Left lung (tissue), 10 donors: ENCODE measurements around the gene TMA7. TPM values are rescaled to one million over a fixed set of nuclear protein-coding genes. Genes with fewer than 3 reads are reported as not detected.

ENCODE experiments used
- ATAC-seq: fragments of 200-7000 bp; cut with Tn5 transposase; one replicate; pipeline ENCODE4 v1.9.1; 2020; ENCODE audit warnings: moderate library complexity
- DNase-seq, 4 donors: peaks; one replicate each; pipeline ENCODE4 v3.0.0-alpha.2; 2013 to 2020
- H3K27ac ChIP-seq, 2 donors: fragments of 200-600 bp; sonication (generic) in 1 of 2; one replicate each; pipeline versions ENCODE4 v1.5.0 to v1.8.0; 2020 to 2021
- H3K27me3 ChIP-seq, 2 donors: fragments of 200-600 bp; sonication (generic) in 1 of 2; one replicate each; pipeline versions ENCODE4 v1.5.0 to v1.8.0; 2020 to 2021
- H3K36me3 ChIP-seq, 2 donors: fragments of 200-600 bp; sonication (generic) in 1 of 2; one replicate each; pipeline versions ENCODE4 v1.5.0 to v1.8.0; 2020 to 2021
- H3K4me1 ChIP-seq, 2 donors: fragments of 200-600 bp; one replicate each; pipeline ENCODE4 v1.8.0; 2021
- H3K4me3 ChIP-seq, 2 donors: fragments of 200-600 bp; sonication (generic) in 1 of 2; one replicate each; pipeline versions ENCODE4 v1.5.0 to v1.8.0; 2020 to 2021; ENCODE audit warnings: mild to moderate bottlenecking in 1 of 2
- H3K9me3 ChIP-seq, 2 donors: fragments of 200-600 bp; sonication (generic) in 1 of 2; one replicate each; pipeline versions ENCODE4 v1.5.0 to v1.8.0; 2020 to 2021
- intact Hi-C, 2 donors: fragments of 100-400 bp; cut with DNase I; formaldehyde crosslinking; loops; one replicate each; pipeline versions ENCODE4 v1.11.2 to v1.14.2; 2022
- polyA plus RNA-seq, 6 donors: library from polyadenylated mRNA; unstranded; fragments of 120-200 nt; gene quantifications; one replicate each; pipeline ENCODE4 v1.2.1, GENCODE V29; 2013; ENCODE audit not compliant: insufficient read length in 6 of 6
- total RNA-seq, 2 donors: library from RNA; stranded (reverse); fragmentation: NEBNext Ultra II Directional; extraction: Animal tissue kit (Norgen Biotek cat#: 25700); gene quantifications; one replicate each; pipeline ENCODE4 v1.2.1, GENCODE V29; 2021
- TF ChIP-seq, protein P1 (sequence below), 2 donors: fragments of 200-600 bp; sonication (generic) in 1 of 2; IDR thresholded peaks; one replicate each; pipeline versions ENCODE4 v1.5.0 to v1.8.0; 2021; ENCODE audit warnings: antibody characterized with exemption in 2 of 2
- donor health status: DM: no; HTN: yes; CAD: no.
- donor health status: DM: no; HTN: no; CAD: no.

The TMA7 gene
- total and polyA plus RNA-seq, 8 donors = 174 to 288 (median 253) TPM

DNA sequence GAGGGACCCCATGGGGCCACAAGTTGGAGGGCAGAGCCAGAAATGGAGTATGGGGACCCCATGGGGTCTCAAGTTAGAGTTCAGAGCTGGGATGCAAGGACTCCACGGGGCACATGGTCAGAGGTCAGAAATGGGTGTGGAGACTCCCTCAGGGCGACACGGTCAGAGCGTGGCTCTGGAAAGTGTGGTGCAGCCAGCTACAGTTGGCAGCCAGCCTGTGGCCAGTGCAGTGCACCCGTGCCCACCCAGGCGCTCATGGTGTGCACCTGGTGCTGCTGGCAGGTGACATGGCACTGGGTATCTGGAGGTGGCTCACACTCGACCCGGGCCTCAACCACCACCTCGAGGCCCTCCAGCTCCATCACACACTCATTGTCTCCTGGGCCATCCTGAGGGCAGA lies 21.4 kb upstream of the TMA7 start:
- Histone ChIP-seq H3K4me3 (no peak overlapping the region), H3K36me3 (peaks cover 0 to 63% of the 10 kb centered on the region in 2 donors), H3K4me1 (no peaks in the 10 kb centered on the region), H3K27ac (no peak overlapping the region), H3K9me3 (no peaks in the 10 kb centered on the region), H3K27me3 (no peaks in the 10 kb centered on the region)
- intact Hi-C loops = no loop called here
- TF ChIP-seq, protein P1, sequence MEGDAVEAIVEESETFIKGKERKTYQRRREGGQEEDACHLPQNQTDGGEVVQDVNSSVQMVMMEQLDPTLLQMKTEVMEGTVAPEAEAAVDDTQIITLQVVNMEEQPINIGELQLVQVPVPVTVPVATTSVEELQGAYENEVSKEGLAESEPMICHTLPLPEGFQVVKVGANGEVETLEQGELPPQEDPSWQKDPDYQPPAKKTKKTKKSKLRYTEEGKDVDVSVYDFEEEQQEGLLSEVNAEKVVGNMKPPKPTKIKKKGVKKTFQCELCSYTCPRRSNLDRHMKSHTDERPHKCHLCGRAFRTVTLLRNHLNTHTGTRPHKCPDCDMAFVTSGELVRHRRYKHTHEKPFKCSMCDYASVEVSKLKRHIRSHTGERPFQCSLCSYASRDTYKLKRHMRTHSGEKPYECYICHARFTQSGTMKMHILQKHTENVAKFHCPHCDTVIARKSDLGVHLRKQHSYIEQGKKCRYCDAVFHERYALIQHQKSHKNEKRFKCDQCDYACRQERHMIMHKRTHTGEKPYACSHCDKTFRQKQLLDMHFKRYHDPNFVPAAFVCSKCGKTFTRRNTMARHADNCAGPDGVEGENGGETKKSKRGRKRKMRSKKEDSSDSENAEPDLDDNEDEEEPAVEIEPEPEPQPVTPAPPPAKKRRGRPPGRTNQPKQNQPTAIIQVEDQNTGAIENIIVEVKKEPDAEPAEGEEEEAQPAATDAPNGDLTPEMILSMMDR (IDR thresholded peaks at IDR 0.05) = no peak
- DNase-seq (peak in 1 of 4 donors; percentile 50), ATAC-seq (no peak)

DNA sequence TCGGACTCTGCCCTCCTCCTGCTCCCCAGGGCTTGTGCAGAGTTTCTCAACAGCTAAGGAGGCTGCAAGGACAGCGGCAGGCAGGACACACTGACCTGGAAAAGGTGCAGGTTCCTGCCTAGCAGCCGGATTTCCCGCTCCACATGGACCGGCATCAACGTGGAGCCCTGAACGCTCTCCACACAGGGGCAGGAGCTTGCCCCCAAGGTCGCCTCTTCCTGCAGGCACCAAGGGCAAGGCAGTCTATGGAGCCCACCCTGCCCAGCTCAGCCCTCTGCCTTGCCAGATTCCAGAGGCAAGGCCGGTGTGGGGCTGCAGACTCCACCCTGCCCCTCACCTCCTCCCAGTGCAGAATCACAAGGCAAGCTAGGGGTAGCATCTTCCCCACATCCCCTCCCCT lies 20.9 kb upstream of the TMA7 start:
- TF ChIP-seq, protein P1 (IDR thresholded peaks at IDR 0.05) = no peak
- intact Hi-C loops = no loop called here
- ATAC-seq (no peak), DNase-seq (peak in 1 of 4 donors; percentile 35)
- Histone ChIP-seq H3K4me1 (no peaks in the 10 kb centered on the region), H3K27me3 (no peaks in the 10 kb centered on the region), H3K27ac (no peak overlapping the region), H3K4me3 (no peak overlapping the region), H3K9me3 (no peaks in the 10 kb centered on the region), H3K36me3 (peaks cover 0 to 58% of the 10 kb centered on the region in 2 donors)

DNA sequence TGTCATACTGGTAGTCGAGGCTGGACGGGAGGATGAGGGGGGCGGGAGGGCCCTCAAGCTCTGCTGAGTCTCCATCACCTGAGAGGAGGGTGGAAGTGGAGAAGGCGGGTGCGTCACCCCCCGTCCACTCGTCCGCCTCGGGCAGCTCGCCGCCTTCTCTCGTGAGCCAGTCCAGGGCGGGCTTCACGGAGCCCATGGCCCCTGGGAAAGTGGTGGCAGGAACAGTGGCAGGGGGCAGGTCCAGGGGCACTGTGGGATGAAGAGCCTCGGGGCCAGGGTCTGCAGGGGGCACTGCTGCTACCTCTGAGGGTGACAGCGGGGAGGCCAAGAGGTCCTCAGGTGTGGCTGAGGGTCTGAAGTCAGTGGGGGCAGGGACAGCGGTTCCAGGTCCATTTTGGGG lies 20.5 kb upstream of the TMA7 start:
- intact Hi-C loops = no loop called here
- peaks cover 0 to 53% of the 10 kb centered on the region in 2 donors for H3K36me3 ChIP-seq

DNA sequence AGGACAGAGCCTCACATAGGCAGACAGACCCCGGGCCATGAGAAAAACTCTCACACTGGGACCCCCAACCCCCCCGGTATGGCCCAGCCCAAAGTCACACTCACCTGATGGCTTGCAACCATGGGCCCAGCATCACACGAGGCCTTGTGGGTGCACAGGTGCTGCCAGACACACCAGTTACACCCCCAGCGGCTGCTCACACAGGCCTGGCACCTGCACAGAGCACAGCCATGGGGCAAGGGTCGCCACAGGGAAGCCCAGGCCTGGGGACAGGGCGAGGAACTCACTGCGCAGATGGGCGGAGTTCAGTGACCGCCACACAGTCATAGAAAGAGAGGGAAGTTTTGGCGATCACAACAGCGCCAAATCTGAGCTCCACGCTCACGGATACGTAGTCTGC lies 19.5 kb upstream of the TMA7 start:
- Histone ChIP-seq H3K36me3 (peaks cover 0 to 43% of the 10 kb centered on the region in 2 donors), H3K27me3 (no peaks in the 10 kb centered on the region), H3K27ac (no peak overlapping the region), H3K4me3 (no peak overlapping the region), H3K4me1 (peaks cover 4 to 9% of the 10 kb centered on the region in 2 donors), H3K9me3 (no peaks in the 10 kb centered on the region)
- ATAC-seq (no peak), DNase-seq (peak in 1 of 4 donors; percentile 69)
- TF ChIP-seq, protein P1 (IDR thresholded peaks at IDR 0.05) = no peak
- intact Hi-C loops = no loop called here

More for the DNA sequence above, 20.5 kb upstream of the TMA7 start:
- Histone ChIP-seq H3K4me3 (no peak overlapping the region), H3K27me3 (no peaks in the 10 kb centered on the region), H3K4me1 (no peaks in the 10 kb centered on the region), H3K27ac (no peak overlapping the region), H3K9me3 (no peaks in the 10 kb centered on the region)
- ATAC-seq (no peak), DNase-seq (peak in 1 of 4 donors; percentile 57)
- TF ChIP-seq, protein P1 (IDR thresholded peaks at IDR 0.05) = no peak

DNA sequence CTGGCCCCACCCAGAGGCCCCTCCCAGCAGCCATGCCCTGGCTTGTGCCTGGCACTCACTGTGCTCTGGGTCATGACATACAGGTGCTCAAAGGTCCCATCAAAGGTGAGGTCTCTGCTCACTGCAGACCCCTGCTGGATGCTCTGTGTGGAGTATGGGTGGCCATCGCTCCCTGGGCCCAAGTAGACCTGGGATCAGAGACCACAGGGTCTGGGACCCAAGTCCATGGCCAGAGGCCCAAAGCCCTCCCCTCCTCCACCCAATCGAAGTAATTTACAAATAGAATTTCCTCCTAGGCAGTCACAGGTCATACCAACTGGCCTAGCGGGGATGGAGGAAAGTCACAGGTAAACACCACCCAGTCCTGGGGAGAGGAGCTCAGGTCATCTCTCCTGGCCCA lies 17.8 kb upstream of the TMA7 start:
- TF ChIP-seq, protein P1 (IDR thresholded peaks at IDR 0.05) = no peak
- Histone ChIP-seq H3K27me3 (no peaks in the 10 kb centered on the region), H3K4me3 (no peak overlapping the region), H3K4me1 (peaks cover 19 to 21% of the 10 kb centered on the region in 2 donors), H3K9me3 (no peaks in the 10 kb centered on the region), H3K36me3 (peaks cover 0 to 34% of the 10 kb centered on the region in 2 donors), H3K27ac (no peak overlapping the region)
- DNase-seq (peak in 1 of 4 donors; percentile 43), ATAC-seq (no peak)
- intact Hi-C loops = no loop called here
